H1 (cell line): Measurements from ENCODE around the gene INVS.
A peak's percentile ranks its signal among the peaks of the same experiment; 100 is the strongest.

Source experiments
- CTCF ChIP-seq, 3 experiments: IDR thresholded peaks; 1 replicate in 2 of 3; 2 replicates in 1 of 3; pipeline versions ENCODE4 v1.5.1 to v1.6.1; 2011; ENCODE audit warnings: low read length in 3 of 3, mild to moderate bottlenecking in 3 of 3, inconsistent platforms in 2 of 3, low read depth in 1 of 3, moderate library complexity in 1 of 3; ENCODE audit not compliant: insufficient read depth in 1 of 3; ENCODE audit errors: control extremely low read depth in 1 of 3
- EZH2 ChIP-seq: fragments of 200-600 bp; sonication (generic); IDR thresholded peaks from 2 replicates; pipeline ENCODE4 v1.7.1; 2012; ENCODE audit warnings: low read depth, mild to moderate bottlenecking, moderate library complexity, low read length, inconsistent platforms; ENCODE audit not compliant: severe bottlenecking
- MAFK ChIP-seq: IDR thresholded peaks from 2 replicates; pipeline ENCODE4 v1.6.1; 2012; ENCODE audit warnings: low read depth, mild to moderate bottlenecking, improper control_type of control experiment, low read length
- POLR2A ChIP-seq, 2 experiments: IDR thresholded peaks; 1 replicate in 1 of 2; 2 replicates in 1 of 2; pipeline ENCODE4 v1.6.1; 2011; ENCODE audit warnings: low read depth in 2 of 2, low read length in 2 of 2, mild to moderate bottlenecking in 2 of 2; ENCODE audit errors: control extremely low read depth in 1 of 2
- POLR2AphosphoS5 ChIP-seq: IDR thresholded peaks from 2 replicates; pipeline ENCODE4 v1.6.1; 2011; ENCODE audit warnings: low read depth, low read length

- TF ChIP-seq CTCF (IDR thresholded peaks at IDR 0.05; ENCODE audit: control extremely low read depth in 1 of 3, insufficient read depth in 1 of 3, low read depth in 1 of 3, low read length in 3 of 3) (peak in 2 of 3 experiments; percentile 15 to 26; a peak in 2 of 4 replicates), POLR2A (IDR thresholded peaks at IDR 0.05; ENCODE audit: control extremely low read depth in 1 of 2, low read depth in 2 of 2, low read length in 2 of 2) (no peak), MAFK (no peak), POLR2AphosphoS5 (no peak), EZH2 (no peak)
These were observed 123.6 kb downstream of the INVS start for GRCh38 chr9:100222674-100223073.
